Osteocyte (in vitro differentiated cells): ENCODE measurements around the gene MDN1. TPM values are rescaled to one million over a fixed set of nuclear protein-coding genes. Genes with fewer than 3 reads are reported as not detected.
"Not testable (repeated sequence)": the region's sequence is repeated elsewhere in the genome, so short reads cannot be mapped to it uniquely, and the experiment has no call there.

Experiments used
- DNase-seq: peaks from one replicate; pipeline ENCODE4 v3.0.0; 2021; ENCODE audit warnings: mixed read lengths; ENCODE audit not compliant: unreplicated experiment; ENCODE audit errors: extremely low spot score
- H3K27ac Mint-ChIP-seq: one replicate; pipeline ENCODE4 v1.8.0; 2021; ENCODE audit warnings: mild to moderate bottlenecking, mixed read lengths; ENCODE audit not compliant: unreplicated experiment
- H3K27me3 Mint-ChIP-seq: one replicate; pipeline ENCODE4 v1.8.0; 2021; ENCODE audit warnings: mixed read lengths; ENCODE audit not compliant: unreplicated experiment
- H3K36me3 Mint-ChIP-seq: one replicate; pipeline ENCODE4 v1.8.0; 2021; ENCODE audit warnings: mixed read lengths; ENCODE audit not compliant: unreplicated experiment
- H3K4me1 Mint-ChIP-seq: one replicate; pipeline ENCODE4 v1.8.0; 2021; ENCODE audit warnings: mixed read lengths; ENCODE audit not compliant: unreplicated experiment
- H3K4me3 Mint-ChIP-seq: one replicate; pipeline ENCODE4 v1.8.0; 2021; ENCODE audit warnings: mild to moderate bottlenecking, moderate library complexity, mixed read lengths; ENCODE audit not compliant: unreplicated experiment
- H3K9me3 Mint-ChIP-seq: one replicate; pipeline ENCODE4 v1.8.0; 2021; ENCODE audit warnings: mixed read lengths; ENCODE audit not compliant: unreplicated experiment
- CTCF ChIP-seq: fragments of 200-600 bp; sonication (generic); IDR thresholded peaks from 2 replicates; pipeline ENCODE4 v1.5.0; 2021; ENCODE audit warnings: antibody characterized with exemption, mild to moderate bottlenecking, moderate library complexity
- total RNA-seq: library from RNA; stranded (reverse); gene quantifications from 2 replicates; pipeline ENCODE4 v1.2.1, GENCODE V29; 2021

MDN1 gene
- total RNA-seq, 1 donor from 2014 or later: 30.8 TPM

DNA sequence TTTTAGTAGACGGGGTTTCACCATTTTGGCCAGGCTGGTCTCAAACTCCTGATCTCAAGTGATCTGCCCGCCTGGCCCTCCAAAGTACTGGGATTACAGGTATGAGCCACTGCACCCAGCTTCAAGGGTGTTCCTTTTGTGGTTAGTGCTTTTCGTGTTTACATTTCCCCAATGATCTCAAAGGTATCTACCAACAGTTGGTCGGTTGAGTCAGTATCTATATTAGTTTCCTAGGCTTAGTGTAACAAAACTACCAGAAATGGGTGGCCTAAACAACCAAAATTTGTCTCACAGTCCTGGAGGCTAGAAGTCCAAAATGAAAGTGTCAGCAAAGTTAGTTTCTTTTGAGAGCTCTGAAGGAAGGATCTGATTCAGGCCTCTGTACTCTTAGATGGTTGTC lies 40.1 kb upstream of the MDN1 start:
- Mint-ChIP-seq H3K27me3 (no peaks in the 10 kb centered on the region), H3K36me3 (peaks cover 64% of the 10 kb centered on the region)
- TF ChIP-seq CTCF: no peak

GRCh38 chr6:89858041-89858440 lies 38.4 kb upstream of the MDN1 start:
- Mint-ChIP-seq H3K36me3 (peaks cover 58% of the 10 kb centered on the region), H3K27ac (no peak overlapping the region), H3K4me3 (no peak overlapping the region), H3K9me3 (peaks cover 6% of the 10 kb centered on the region), H3K27me3 (no peaks in the 10 kb centered on the region), H3K4me1 (peaks cover 3% of the 10 kb centered on the region)
- DNase-seq: no peak
- no peak for TF ChIP-seq CTCF

More for the DNA sequence above, 40.1 kb upstream of the MDN1 start:
- Mint-ChIP-seq H3K4me3 (no peak overlapping the region), H3K27ac (no peak overlapping the region), H3K9me3 (peaks cover 6% of the 10 kb centered on the region), H3K4me1 (no peaks in the 10 kb centered on the region)
- DNase-seq: no peak

DNA sequence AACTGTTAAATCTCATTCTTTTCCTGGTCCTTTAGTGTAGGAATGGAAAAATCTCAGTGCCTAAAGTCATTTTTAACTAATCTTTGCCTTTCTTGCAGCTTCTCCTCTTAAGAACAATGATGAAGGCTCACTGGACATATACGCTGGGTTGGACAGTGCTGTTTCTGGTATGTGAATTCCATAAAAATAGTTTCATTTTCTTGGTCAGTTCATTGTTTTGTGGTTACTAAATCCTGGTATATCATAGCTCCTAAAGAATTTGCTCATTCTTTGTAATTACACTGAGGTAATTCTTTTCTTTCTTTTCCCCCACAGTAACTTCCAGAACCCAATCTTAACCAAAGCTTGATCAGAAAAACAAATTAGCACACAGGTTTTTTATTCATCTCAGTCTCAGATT lies 33.5 kb upstream of the MDN1 start:
- Mint-ChIP-seq H3K9me3 (no peaks in the 10 kb centered on the region), H3K27ac (no peak overlapping the region), H3K36me3 (peaks cover 34% of the 10 kb centered on the region), H3K4me3 (no peak overlapping the region), H3K4me1 (peaks cover 3% of the 10 kb centered on the region), H3K27me3 (no peaks in the 10 kb centered on the region)
- no peak for DNase-seq
- no peak for TF ChIP-seq CTCF

GRCh38 chr6:89847513-89847912 lies 27.9 kb upstream of the MDN1 start:
- H3K4me3 Mint-ChIP-seq, H3K9me3 Mint-ChIP-seq, H3K27ac Mint-ChIP-seq, DNase-seq, H3K27me3 Mint-ChIP-seq: not testable (repeated sequence)
- Mint-ChIP-seq H3K36me3 (peaks cover 13% of the 10 kb centered on the region), H3K4me1 (peaks cover 12% of the 10 kb centered on the region)

GRCh38 chr6:89843070-89843469 lies 23.5 kb upstream of the MDN1 start:
- H3K36me3 Mint-ChIP-seq: peaks cover 11% of the 10 kb centered on the region
- no peak for DNase-seq
- H3K27ac Mint-ChIP-seq: peak overlapping the region; percentile 6
- H3K4me1 Mint-ChIP-seq: peaks cover 17% of the 10 kb centered on the region
- no peak overlapping the region for H3K4me3 Mint-ChIP-seq
- TF ChIP-seq CTCF: no peak
- H3K27me3 Mint-ChIP-seq: no peaks in the 10 kb centered on the region
- H3K9me3 Mint-ChIP-seq: no peaks in the 10 kb centered on the region

DNA sequence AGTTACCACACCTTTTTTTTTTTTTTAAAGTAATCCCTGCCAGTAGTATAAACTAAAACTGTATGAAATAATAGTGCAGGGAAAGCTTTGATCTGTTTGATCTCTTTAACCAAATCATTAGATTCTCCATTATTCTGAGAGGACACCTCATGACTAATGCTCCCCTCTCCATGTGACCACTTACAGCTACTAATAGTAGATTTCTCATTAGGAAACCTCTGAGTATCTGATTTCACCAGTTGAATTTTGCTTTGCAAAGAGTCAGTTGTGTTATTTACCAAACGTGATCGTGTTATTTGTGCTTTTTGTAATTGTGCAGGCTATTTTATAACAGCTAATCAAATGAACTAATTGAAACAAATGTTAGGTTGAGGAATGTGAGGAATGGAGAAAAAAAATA lies 22.6 kb upstream of the MDN1 start:
- Mint-ChIP-seq H3K4me1 (peaks cover 17% of the 10 kb centered on the region), H3K9me3 (no peaks in the 10 kb centered on the region), H3K4me3 (no peak overlapping the region), H3K36me3 (peaks cover 9% of the 10 kb centered on the region), H3K27me3 (no peaks in the 10 kb centered on the region), H3K27ac (no peak overlapping the region)
- TF ChIP-seq CTCF: no peak
- no peak for DNase-seq
